ENCODE data around the gene TOM1L2. TPM values are rescaled to one million over a fixed set of nuclear protein-coding genes. Genes with fewer than 3 reads are reported as not detected.

TOM1L2 gene
- 42.6 and 45.9 TPM in 2 replicates for total RNA-seq

DNA sequence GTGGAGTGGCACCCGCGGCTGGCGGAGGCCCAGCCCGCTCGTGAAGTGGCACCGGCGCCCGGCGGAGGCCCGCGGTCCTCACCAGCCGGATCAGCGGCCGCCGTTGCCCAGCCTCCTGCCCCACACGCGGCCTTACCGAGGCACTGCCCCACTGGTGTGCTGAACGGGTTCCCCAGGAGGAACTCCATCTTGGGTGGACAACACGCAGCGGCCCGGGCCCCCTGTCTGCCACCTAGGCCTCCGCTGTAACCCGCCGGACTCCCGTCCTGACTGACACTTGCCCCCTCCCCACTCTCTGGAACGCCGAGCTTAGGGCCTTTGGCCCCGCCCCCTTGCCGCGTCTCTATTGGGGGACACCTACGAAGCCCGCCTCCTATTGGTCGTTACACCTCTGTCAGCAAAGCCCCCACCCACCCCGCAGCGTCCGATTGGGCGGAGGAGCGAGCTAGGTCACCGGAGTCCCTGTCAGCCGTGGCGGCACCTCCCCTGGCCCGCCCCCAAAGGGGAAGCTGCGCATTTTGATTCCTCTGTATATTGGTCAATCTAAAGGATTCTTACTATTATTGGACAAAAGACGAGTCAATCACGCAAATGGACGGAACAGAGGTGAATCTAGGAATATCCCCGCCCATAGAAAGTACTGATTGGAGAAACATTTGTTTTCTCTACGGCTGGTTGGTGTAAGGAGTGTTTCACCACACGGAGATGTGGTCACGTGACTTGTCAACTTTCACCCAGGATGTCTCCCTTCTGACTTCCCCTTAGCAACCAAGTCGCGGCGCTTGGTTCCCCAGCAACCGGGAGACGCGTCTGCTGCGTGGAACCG lies at the start of gene TOM1L2, which contains the start of gene DRC3:
TSS of gene TOM1L2 (minus strand) at position 275 of the 826 bp plus-strand sequence. CDS start at position 188, 87 bp downstream.
TSS of gene DRC3 (plus strand) at position 737 of the 826 bp plus-strand sequence. CDS start 4,737 bp downstream, outside the sequence.

GRCh38 chr17:17836818-17837379 lies 135.3 kb downstream of the TOM1L2 start, which contains the start of gene SREBF1:
Gene SREBF1 (minus strand): TSS chr17:17836986. CDS start chr17:17836817, 169 bp downstream.

Other genes with a start within 250 kb of the TOM1L2 start
- gene SREBF1, start 135.4 kb downstream of the TOM1L2 start, total RNA-seq, result 45.9 and 90.1 TPM in 2 replicates
- gene DRC3, start 462 bp upstream of the TOM1L2 start, total RNA-seq, result 1.2 and 1.8 TPM in 2 replicates
- gene ATPAF2, start 66.8 kb upstream of the TOM1L2 start, total RNA-seq, result 13.0 and 18.5 TPM in 2 replicates
- gene GID4, start 67.0 kb upstream of the TOM1L2 start, total RNA-seq, result 14.3 and 14.6 TPM in 2 replicates
- 35.4 and 38.3 TPM in 2 replicates for gene DRG2, start 115.5 kb upstream of the TOM1L2 start, total RNA-seq
- 1.4 and 1.9 TPM in 2 replicates for gene MYO15A, start 136.4 kb upstream of the TOM1L2 start, total RNA-seq
- 172 and 177 TPM in 2 replicates for gene ALKBH5, start 211.4 kb upstream of the TOM1L2 start, total RNA-seq